BE2C (cell line): Measurements from ENCODE around the gene DNAJC8.

Experiments used
- DNase-seq: peaks from one replicate; pipeline ENCODE4 v3.0.0-alpha.2; 2020
- H3K27me3 ChIP-seq: fragments of 250-450 bp; sonication (Bioruptor Pico); 2 replicates; pipeline ENCODE4 v1.5.1; 2020; ENCODE audit warnings: mild to moderate bottlenecking
- H3K36me3 ChIP-seq: fragments of 250-450 bp; sonication (Bioruptor Pico); 2 replicates; pipeline ENCODE4 v1.5.1; 2020; ENCODE audit warnings: mild to moderate bottlenecking
- H3K4me1 ChIP-seq: fragments of 250-450 bp; sonication (Bioruptor Pico); 2 replicates; pipeline ENCODE4 v1.5.1; 2020
- H3K4me3 ChIP-seq: 2 replicates; pipeline ENCODE4 v1.5.1; 2011; ENCODE audit warnings: low read depth, low read length
- H3K9me3 ChIP-seq: fragments of 250-450 bp; sonication (Bioruptor Pico); 2 replicates; pipeline ENCODE4 v1.5.1; 2020
- CTCF ChIP-seq: IDR thresholded peaks from 2 replicates; pipeline ENCODE4 v1.5.1; 2012; ENCODE audit warnings: mild to moderate bottlenecking, low read depth, low read length

Gene DNAJC8

DNA sequence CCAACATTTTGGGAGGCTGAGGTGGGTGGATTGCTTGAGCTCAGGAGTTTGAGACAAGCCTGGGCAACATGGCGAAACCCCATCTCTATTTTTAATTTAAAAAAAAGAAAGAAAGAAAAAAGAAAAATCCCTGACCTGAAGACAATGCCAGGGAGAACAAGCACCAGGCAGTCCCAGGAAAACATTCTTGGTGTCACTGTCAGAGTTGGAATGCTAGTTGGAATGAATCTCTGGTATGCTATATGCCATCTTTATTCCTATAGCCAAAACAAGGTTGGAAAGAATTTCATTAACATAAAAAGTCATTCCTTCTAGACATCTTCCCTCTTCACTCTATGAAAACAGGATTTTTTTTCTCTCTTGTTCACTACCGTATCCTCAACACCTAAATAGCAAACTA lies 2.8 kb downstream of the DNAJC8 start:
- H3K9me3 ChIP-seq, result no peaks in the 10 kb centered on the region
- H3K36me3 ChIP-seq, result peaks cover 3% of the 10 kb centered on the region; the same call in 1 of the 2 replicates
- no peak for DNase-seq
- TF ChIP-seq CTCF, result no peak
- no peaks in the 10 kb centered on the region for H3K4me1 ChIP-seq
- no peak overlapping the region for H3K4me3 ChIP-seq
- no peaks in the 10 kb centered on the region for H3K27me3 ChIP-seq

GRCh38 chr1:28229089-28229488 lies 3.7 kb downstream of the DNAJC8 start:
- no peak for TF ChIP-seq CTCF
- no peaks in the 10 kb centered on the region for H3K27me3 ChIP-seq
- H3K36me3 ChIP-seq, result peaks cover 3% of the 10 kb centered on the region; the same call in 1 of the 2 replicates
- H3K9me3 ChIP-seq, result no peaks in the 10 kb centered on the region
- no peak for DNase-seq
- H3K4me1 ChIP-seq, result no peaks in the 10 kb centered on the region
- H3K4me3 ChIP-seq, result no peak overlapping the region

GRCh38 chr1:28213315-28213714 lies 19.5 kb downstream of the DNAJC8 start:
- H3K4me1 ChIP-seq, result no peaks in the 10 kb centered on the region
- DNase-seq, result no peak
- H3K4me3 ChIP-seq, result no peak overlapping the region
- no peaks in the 10 kb centered on the region for H3K9me3 ChIP-seq
- TF ChIP-seq CTCF, result no peak
- H3K36me3 ChIP-seq, result no peaks in the 10 kb centered on the region
- no peaks in the 10 kb centered on the region for H3K27me3 ChIP-seq

DNA sequence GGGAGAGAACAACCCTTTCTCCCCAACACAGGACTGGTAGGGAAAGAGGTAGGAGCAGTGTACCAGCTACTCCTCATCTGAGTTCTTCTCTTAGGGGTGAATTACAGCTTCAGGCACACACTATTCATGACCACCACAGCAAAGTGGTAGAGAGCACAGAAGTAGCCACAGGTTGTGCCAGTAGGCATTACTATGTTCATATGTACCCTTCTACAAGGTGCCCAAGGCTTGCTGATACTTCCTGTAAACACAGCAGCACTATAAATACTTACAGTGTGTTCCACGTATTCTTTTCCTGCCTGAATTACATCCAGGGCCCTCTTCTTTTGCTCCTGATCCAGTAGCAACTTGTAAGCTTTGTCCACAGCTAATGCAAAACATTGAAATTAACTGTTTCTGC lies 23.1 kb downstream of the DNAJC8 start:
- H3K9me3 ChIP-seq, result no peaks in the 10 kb centered on the region

GRCh38 chr1:28208818-28209441 lies 23.9 kb downstream of the DNAJC8 start:
- H3K4me1 ChIP-seq, result no peaks in the 10 kb centered on the region
- DNase-seq, result peak; percentile 47
- TF ChIP-seq CTCF, result peak; percentile 73
- H3K36me3 ChIP-seq, result no peaks in the 10 kb centered on the region; the same call in none of the 2 replicates
- H3K4me3 ChIP-seq, result no peak overlapping the region
- H3K9me3 ChIP-seq, result no peaks in the 10 kb centered on the region
- no peaks in the 10 kb centered on the region for H3K27me3 ChIP-seq

More for the DNA sequence above, 23.1 kb downstream of the DNAJC8 start:
- DNase-seq, result no peak
- no peak for TF ChIP-seq CTCF
- no peak overlapping the region for H3K4me3 ChIP-seq
- no peaks in the 10 kb centered on the region for H3K4me1 ChIP-seq
- H3K36me3 ChIP-seq, result no peaks in the 10 kb centered on the region; the same call in none of the 2 replicates
- H3K27me3 ChIP-seq, result no peaks in the 10 kb centered on the region

- Histone ChIP-seq H3K27me3 (no peaks in the 10 kb centered on the region), H3K36me3 (peaks cover 4% of the 10 kb centered on the region), H3K9me3 (no peaks in the 10 kb centered on the region), H3K4me1 (no peaks in the 10 kb centered on the region), H3K4me3 (no peak overlapping the region)
- TF ChIP-seq CTCF, result no peak
- DNase-seq, result no peak
Observed at GRCh38 chr1:28205243-28205642, 27.6 kb downstream of the DNAJC8 start.
